Left lung (tissue), 10 donors: ENCODE results near the gene TMPRSS13. TPM values are rescaled to one million over a fixed set of nuclear protein-coding genes. Genes with fewer than 3 reads are reported as not detected.

ENCODE experiments used
- ATAC-seq: fragments of 200-7000 bp; cut with Tn5 transposase; one replicate; pipeline ENCODE4 v1.9.1; 2020; ENCODE audit warnings: moderate library complexity
- DNase-seq, 4 donors: peaks; one replicate each; pipeline ENCODE4 v3.0.0-alpha.2; 2013 to 2020
- H3K27ac ChIP-seq, 2 donors: fragments of 200-600 bp; sonication (generic) in 1 of 2; one replicate each; pipeline versions ENCODE4 v1.5.0 to v1.8.0; 2020 to 2021
- H3K27me3 ChIP-seq, 2 donors: fragments of 200-600 bp; sonication (generic) in 1 of 2; one replicate each; pipeline versions ENCODE4 v1.5.0 to v1.8.0; 2020 to 2021
- H3K36me3 ChIP-seq, 2 donors: fragments of 200-600 bp; sonication (generic) in 1 of 2; one replicate each; pipeline versions ENCODE4 v1.5.0 to v1.8.0; 2020 to 2021
- H3K4me1 ChIP-seq, 2 donors: fragments of 200-600 bp; one replicate each; pipeline ENCODE4 v1.8.0; 2021
- H3K4me3 ChIP-seq, 2 donors: fragments of 200-600 bp; sonication (generic) in 1 of 2; one replicate each; pipeline versions ENCODE4 v1.5.0 to v1.8.0; 2020 to 2021; ENCODE audit warnings: mild to moderate bottlenecking in 1 of 2
- H3K9me3 ChIP-seq, 2 donors: fragments of 200-600 bp; sonication (generic) in 1 of 2; one replicate each; pipeline versions ENCODE4 v1.5.0 to v1.8.0; 2020 to 2021
- intact Hi-C, 2 donors: fragments of 100-400 bp; cut with DNase I; formaldehyde crosslinking; loops; one replicate each; pipeline versions ENCODE4 v1.11.2 to v1.14.2; 2022
- polyA plus RNA-seq, 6 donors: library from polyadenylated mRNA; unstranded; fragments of 120-200 nt; gene quantifications; one replicate each; pipeline ENCODE4 v1.2.1, GENCODE V29; 2013; ENCODE audit not compliant: insufficient read length in 6 of 6
- total RNA-seq, 2 donors: library from RNA; stranded (reverse); fragmentation: NEBNext Ultra II Directional; extraction: Animal tissue kit (Norgen Biotek cat#: 25700); gene quantifications; one replicate each; pipeline ENCODE4 v1.2.1, GENCODE V29; 2021
- TF ChIP-seq, protein P1 (sequence below), 2 donors: fragments of 200-600 bp; sonication (generic) in 1 of 2; IDR thresholded peaks; one replicate each; pipeline versions ENCODE4 v1.5.0 to v1.8.0; 2021; ENCODE audit warnings: antibody characterized with exemption in 2 of 2
- donor health status: DM: no; HTN: yes; CAD: no.
- donor health status: DM: no; HTN: no; CAD: no.

TMPRSS13 gene
- total and polyA plus RNA-seq, 8 donors = 4.6 to 10.7 (median 8.1) TPM

GRCh38 chr11:117906126-117906525, 23.1 kb downstream of the TMPRSS13 start:
- Histone ChIP-seq H3K9me3 (no peaks in the 10 kb centered on the region), H3K4me1 (peaks cover 2 to 4% of the 10 kb centered on the region in 2 donors), H3K4me3 (no peak overlapping the region), H3K36me3 (no peaks in the 10 kb centered on the region), H3K27ac (no peak overlapping the region), H3K27me3 (no peaks in the 10 kb centered on the region)
- intact Hi-C loops = loop anchor here in 1 of 2 donors (10.0 kb wide), 1 partner anchor 61 kb away; no protein-coding TSS in a partner anchor
- ATAC-seq = no peak
- TF ChIP-seq, protein P1, sequence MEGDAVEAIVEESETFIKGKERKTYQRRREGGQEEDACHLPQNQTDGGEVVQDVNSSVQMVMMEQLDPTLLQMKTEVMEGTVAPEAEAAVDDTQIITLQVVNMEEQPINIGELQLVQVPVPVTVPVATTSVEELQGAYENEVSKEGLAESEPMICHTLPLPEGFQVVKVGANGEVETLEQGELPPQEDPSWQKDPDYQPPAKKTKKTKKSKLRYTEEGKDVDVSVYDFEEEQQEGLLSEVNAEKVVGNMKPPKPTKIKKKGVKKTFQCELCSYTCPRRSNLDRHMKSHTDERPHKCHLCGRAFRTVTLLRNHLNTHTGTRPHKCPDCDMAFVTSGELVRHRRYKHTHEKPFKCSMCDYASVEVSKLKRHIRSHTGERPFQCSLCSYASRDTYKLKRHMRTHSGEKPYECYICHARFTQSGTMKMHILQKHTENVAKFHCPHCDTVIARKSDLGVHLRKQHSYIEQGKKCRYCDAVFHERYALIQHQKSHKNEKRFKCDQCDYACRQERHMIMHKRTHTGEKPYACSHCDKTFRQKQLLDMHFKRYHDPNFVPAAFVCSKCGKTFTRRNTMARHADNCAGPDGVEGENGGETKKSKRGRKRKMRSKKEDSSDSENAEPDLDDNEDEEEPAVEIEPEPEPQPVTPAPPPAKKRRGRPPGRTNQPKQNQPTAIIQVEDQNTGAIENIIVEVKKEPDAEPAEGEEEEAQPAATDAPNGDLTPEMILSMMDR (IDR thresholded peaks at IDR 0.05) = no peak
- no peak for DNase-seq

DNA sequence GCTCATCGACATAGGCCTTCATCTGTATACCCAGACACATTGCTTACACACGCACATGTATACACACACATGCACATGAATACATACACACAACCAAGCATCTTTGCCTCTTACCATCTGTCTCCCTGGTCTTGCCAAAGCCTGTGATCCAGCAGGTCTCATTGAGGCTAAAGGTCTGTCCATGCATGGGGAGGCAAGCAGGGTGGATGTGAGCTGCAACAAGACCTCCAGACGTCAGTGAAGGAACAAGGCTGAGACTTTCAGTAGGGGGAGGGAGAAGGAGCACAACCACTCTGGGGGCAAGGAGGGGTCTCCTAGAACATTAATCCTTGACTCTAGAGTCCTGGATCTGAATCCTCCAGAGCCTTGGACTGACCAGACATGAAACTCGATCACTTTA, 23.7 kb downstream of the TMPRSS13 start:
- H3K27me3 ChIP-seq = no peaks in the 10 kb centered on the region
- TF ChIP-seq, protein P1 (IDR thresholded peaks at IDR 0.05) = no peak
- peaks cover 2 to 4% of the 10 kb centered on the region in 2 donors for H3K4me1 ChIP-seq
- H3K27ac ChIP-seq = no peak overlapping the region
- H3K9me3 ChIP-seq = no peaks in the 10 kb centered on the region
- DNase-seq (peak in 1 of 4 donors; percentile 6), ATAC-seq (no peak)
- intact Hi-C loops = loop anchor here in 1 of 2 donors (10.0 kb wide), 1 partner anchor 61 kb away; no protein-coding TSS in a partner anchor
- no peak overlapping the region for H3K4me3 ChIP-seq
- H3K36me3 ChIP-seq = no peaks in the 10 kb centered on the region

DNA sequence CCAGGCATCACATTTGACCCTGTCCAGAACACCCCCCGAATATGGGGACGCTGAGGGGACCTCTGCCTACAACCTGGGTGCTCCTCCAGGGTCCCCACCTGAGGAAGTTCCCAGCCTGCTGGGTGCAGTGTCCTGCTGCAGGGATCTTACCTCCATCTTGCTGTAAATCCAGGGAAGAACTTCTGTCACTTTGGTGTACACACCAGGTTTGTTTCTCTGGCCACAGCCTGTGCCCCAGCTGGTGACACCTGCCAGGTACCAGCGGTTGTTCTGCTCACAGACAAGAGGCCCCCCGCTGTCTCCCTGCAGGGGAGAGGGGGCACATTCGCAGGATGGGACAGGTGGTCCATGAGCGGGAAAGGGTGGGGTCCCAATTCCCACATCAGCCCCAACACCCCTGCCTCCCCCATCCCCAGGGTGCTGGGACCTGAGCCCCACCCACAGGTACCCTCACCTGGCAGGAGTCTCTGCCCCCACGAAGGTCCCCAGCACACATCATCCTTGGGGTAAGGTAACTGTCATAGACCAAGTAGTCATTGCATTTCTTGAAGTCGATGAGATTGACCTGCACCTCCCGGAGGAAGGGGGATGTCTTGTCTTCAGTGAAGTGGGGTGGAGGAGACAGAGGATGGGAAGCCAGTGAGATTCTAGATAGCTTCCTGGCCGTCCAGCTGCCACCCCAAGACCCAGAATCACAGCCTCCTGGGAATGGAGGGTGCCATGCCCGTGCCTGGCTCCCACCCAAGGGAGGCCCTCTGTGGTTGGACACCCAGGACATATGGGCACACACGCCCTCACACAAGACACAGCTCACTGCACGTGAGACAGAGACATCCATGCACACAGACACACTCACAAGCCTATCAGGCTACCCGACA, 25.5 kb downstream of the TMPRSS13 start:
- H3K9me3 ChIP-seq = no peaks in the 10 kb centered on the region
- peak in 1 of 4 donors; percentile 20 for DNase-seq
- H3K36me3 ChIP-seq = no peaks in the 10 kb centered on the region
- H3K4me3 ChIP-seq = no peak overlapping the region
- intact Hi-C loops = loop anchor here in 1 of 2 donors (10.0 kb wide), 1 partner anchor 59 kb away; no protein-coding TSS in a partner anchor
- H3K27ac ChIP-seq = no peak overlapping the region
- H3K27me3 ChIP-seq = no peaks in the 10 kb centered on the region
- TF ChIP-seq, protein P1 (IDR thresholded peaks at IDR 0.05) = no peak
- ATAC-seq = no peak
- H3K4me1 ChIP-seq = peaks cover 2 to 7% of the 10 kb centered on the region in 2 donors

- TF ChIP-seq, protein P1 (IDR thresholded peaks at IDR 0.05) = no peak
- ATAC-seq (no peak), DNase-seq (peak in 1 of 4 donors; percentile 18)
- peaks cover 0 to 3% of the 10 kb centered on the region in 2 donors for H3K4me1 ChIP-seq
- H3K27ac ChIP-seq = no peak overlapping the region
- intact Hi-C loops = loop anchor here in 1 of 2 donors (10.0 kb wide), 1 partner anchor 57 kb away; no protein-coding TSS in a partner anchor
- H3K27me3 ChIP-seq = no peaks in the 10 kb centered on the region
- no peaks in the 10 kb centered on the region for H3K36me3 ChIP-seq
- H3K9me3 ChIP-seq = no peaks in the 10 kb centered on the region
- no peak overlapping the region for H3K4me3 ChIP-seq
Observed at GRCh38 chr11:117902001-117902845, 27.0 kb downstream of the TMPRSS13 start.
